ENCODE data around the gene SPTBN2.

Gene SPTBN2

GRCh38 chr11:66723693-66724092 lies 5.3 kb downstream of the SPTBN2 start:
- DNase-seq: no peak

DNA sequence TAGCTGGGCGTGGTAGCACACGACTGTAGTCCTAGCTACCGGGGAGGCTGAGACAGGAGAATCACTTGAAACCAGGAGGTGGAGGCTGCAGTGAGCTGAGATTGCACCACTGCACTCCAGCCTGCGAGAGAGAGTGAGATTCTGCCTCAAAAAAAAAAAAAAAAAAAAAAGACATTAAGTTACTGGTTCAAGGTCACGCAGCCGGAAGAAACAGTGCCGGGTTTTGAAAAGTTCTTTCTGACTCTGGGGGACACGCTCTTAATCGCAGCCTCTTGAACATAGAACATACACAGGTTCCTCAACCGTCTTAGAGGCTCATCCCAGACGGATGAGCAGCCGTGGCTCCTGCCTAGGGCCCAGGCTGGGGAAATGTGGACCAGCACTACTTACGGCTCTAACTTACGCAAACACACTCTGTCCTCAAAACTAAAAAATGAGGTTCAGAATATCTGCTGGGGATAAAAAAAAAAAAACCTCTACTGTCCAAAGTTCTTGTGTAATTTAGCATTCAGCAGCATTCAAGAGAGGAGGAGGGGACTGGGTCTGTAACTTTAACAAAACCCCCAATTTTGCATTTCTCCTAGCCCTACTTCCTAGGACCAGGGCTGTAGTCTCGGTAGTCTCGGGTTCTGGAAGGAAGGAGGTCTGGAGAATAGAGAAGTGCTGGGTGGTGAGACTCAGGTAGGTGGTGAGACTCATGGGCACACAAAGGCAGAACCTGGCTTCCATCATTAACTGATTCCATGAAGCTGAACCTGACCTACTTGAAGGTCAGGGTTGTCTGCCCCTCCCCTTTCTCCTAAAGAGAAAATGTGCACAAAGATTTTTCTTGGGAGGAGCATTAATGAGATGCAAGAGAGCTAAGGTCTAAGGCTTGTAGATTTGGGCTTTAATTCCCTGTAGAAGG lies 6.0 kb downstream of the SPTBN2 start:
- DNase-seq: no peak

GRCh38 chr11:66721939-66722338 lies 7.1 kb downstream of the SPTBN2 start:
- DNase-seq: no peak

GRCh38 chr11:66720899-66721470 lies 8.0 kb downstream of the SPTBN2 start:
- DNase-seq: no peak

DNA sequence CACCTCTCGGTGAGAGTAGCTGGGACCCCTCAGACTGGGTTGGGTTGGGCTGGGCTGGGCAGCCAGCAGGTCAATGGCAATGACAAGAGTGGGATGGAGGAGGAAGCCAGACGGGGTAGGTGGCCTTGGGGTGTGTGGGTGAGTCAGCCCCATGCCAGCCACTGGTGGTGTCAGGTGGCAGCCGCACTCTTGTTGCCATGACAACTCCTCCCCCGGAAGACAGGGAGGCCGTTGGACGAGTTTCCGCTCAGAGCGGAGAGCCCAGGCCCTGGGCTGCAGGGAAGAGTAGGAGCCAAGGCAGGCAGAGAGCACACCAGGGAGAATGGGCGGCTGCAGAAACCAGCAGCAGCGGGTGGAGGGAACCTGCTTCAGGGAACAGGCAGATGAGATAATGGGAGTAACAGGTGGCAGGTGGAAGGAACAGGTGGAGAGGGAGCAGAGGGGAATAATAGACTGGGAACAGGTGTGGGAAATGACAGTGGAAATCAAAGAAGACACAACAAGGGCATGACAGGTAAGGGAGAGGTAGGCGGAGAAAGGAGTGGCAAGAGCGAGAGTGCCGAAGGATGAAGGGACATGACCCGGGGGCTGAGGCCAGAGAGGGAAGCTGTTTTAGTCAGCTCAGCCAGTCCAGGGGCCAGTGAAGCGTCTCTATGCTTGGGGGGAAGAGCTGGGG lies 8.7 kb downstream of the SPTBN2 start:
- peak; percentile 44 for DNase-seq

DNA sequence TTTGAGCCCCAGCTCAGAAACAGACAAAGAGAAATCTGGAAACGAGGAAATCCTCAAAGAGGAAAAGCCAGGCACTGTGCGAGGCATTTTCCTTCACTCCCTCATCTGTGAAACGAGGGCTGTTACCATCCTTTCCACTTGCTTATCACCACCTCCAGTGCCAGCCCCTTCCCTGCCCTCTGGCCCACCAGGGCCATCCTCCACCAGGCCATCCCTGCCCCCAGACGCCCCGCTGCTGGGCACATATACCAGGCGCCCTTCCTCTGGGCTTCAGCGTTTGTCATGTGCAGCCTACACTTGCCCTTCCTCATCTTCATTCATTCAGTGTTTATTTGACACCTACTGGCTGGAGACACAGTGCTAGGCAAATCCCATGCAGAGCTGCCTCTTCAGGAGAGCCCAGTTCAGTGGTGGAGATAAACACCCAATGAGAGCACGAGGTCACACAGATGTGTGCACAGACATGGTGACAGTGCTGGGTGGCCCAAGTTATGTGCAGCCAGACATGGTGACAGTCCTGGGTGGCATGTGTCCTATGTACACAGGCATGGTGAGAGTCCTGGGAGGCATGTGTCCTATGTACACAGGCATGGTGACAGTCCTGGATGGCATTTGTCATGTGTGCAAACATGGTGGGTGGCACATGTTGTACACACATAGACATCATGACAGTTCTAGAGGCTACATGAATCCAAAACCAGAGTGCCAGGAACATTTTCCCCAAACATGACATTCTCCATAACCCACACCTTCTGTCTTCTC lies 9.7 kb downstream of the SPTBN2 start:
- DNase-seq: no peak

GRCh38 chr11:66718320-66718971 lies 10.6 kb downstream of the SPTBN2 start:
- DNase-seq: no peak

DNA sequence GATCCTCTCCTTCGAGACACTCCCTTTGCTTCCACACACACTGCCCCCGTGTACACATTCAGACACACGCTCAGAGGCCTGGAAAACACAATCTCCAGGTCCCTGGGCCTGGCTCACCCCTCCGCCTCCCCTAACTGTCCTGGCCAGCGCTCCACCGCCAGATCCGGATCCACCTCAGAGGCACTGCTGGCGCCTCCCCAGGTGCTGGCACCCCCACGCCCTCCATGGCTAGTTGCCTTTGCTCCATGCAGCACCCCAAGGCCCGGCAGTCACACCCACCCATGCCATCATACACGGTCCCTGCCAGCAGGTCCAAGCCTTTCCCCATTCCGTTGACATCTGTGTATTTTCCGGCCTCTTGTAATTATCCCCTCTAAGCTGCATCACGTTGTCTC lies 11.1 kb downstream of the SPTBN2 start:
- no peak for DNase-seq

GRCh38 chr11:66716996-66717395 lies 12.0 kb downstream of the SPTBN2 start:
- no peak for DNase-seq

GRCh38 chr11:66715346-66716085 lies 13.5 kb downstream of the SPTBN2 start:
- DNase-seq: no peak

DNA sequence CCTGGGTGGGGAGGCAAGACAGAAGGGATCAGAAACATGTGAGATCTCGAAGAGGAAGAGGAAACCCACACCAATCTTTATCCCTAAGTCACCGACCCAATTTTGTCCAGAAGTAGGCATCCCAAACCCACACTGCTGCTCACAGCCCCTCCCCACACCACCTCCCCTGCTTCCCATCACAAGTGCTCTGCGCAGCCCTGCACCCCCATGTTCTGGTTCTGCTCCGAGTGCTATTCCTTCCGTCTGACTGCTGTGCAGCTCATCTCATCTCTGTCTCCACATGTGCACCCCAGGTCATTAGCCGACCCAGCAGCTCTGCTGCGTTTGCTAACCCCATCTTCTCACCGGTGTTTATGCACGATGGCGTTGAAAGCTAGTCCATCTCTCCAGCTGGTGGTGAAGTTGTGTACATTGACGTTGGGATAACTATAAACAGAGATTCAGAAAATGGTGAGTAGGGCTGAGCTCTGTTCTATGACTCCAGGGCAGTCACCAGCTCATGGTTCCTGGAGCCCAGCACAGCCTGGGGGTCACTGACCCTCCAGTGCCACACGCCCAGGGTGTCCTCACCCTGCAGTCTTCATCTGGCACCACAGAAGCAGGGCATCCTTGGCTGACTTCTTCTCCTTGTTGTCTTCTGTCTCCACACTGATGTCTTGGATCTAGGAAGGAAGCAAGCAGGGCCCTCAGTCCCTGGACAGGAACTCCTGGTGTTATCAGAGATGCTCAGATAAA lies 15.1 kb downstream of the SPTBN2 start:
- DNase-seq: no peak

DNA sequence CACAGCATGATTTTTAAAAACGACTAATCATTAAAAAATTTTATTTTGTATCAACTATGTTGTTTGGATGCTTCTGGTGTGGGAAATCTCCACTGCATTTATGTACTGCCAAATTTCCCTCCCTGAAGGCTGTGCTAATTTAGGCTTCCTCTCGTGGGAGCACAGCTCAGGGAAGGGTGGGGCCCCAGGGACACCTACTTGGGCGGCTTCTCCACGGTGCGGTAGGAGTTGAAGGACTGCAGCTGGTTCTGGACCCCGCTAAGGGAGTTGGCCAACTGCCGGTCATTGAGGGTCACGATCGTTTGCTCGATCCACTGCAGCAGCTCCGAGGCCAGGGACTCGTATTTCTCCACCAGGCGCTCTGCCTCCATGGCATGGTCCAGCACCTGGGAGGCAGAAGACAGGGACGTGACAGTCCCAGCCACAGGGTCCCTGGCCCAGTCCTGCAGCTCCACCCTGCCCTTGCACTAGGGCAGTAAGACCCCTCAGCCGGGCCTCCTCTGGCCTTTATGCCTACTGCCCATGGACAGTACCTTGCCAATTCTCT lies 18.6 kb downstream of the SPTBN2 start:
- no peak for DNase-seq

GRCh38 chr11:66708701-66709100 lies 20.3 kb downstream of the SPTBN2 start:
- DNase-seq: no peak

GRCh38 chr11:66708094-66708493 lies 20.9 kb downstream of the SPTBN2 start:
- DNase-seq: no peak

GRCh38 chr11:66707486-66707885 lies 21.5 kb downstream of the SPTBN2 start:
- no peak for DNase-seq

- DNase-seq: no peak
Observed at GRCh38 chr11:66706989-66707388, 22.0 kb downstream of the SPTBN2 start.

- DNase-seq: no peak
Observed at GRCh38 chr11:66705587-66706335, 23.3 kb downstream of the SPTBN2 start.

- DNase-seq: no peak
Observed at GRCh38 chr11:66704659-66705360, 24.2 kb downstream of the SPTBN2 start.

Measured in NCI-H2227 treated with DMSO at 0.1 percent for 48 hours (cell line).